MM.1S (cell line): Measurements from ENCODE around the gene SHISA9.

Source experiments
- EZH2 ChIP-seq: fragments of 300-600 bp; sonication (generic); optimal IDR thresholded peaks from 2 replicates; pipeline ENCODE3; 2017; ENCODE audit warnings: low read depth, mild to moderate bottlenecking, antibody characterized with exemption, low read length, mixed read lengths
- EZH2phosphoT487 ChIP-seq: fragments of 300-600 bp; sonication (generic); IDR thresholded peaks from 2 replicates; pipeline ENCODE4 v1.6.1; 2018; ENCODE audit warnings: antibody characterized with exemption, low read length
- TF ChIP-seq, protein P1 (sequence below): fragments of 300-600 bp; sonication (generic); IDR thresholded peaks from 2 replicates; pipeline ENCODE4 v1.5.1; 2016; ENCODE audit warnings: antibody characterized with exemption, low read length, mixed read lengths

DNA sequence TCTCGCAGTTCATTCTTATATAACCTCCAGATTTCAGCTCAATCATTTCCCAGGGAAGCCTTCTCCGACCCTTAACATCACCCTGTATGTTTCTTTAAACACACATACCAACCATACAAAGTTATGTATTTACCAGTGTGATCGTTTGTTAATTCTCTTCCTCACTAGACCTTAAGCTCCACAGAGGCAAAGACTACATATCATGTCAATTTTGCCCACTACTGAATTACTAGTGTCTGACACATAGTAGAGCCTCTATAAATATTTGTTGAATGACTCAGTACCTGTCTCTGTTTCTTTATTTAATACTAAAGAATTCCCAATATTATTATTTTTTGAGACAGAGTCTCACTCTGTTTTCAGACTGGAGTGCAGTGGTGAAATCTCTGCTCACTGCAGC lies 137.2 kb downstream of the SHISA9 start:
- TF ChIP-seq, protein P1, sequence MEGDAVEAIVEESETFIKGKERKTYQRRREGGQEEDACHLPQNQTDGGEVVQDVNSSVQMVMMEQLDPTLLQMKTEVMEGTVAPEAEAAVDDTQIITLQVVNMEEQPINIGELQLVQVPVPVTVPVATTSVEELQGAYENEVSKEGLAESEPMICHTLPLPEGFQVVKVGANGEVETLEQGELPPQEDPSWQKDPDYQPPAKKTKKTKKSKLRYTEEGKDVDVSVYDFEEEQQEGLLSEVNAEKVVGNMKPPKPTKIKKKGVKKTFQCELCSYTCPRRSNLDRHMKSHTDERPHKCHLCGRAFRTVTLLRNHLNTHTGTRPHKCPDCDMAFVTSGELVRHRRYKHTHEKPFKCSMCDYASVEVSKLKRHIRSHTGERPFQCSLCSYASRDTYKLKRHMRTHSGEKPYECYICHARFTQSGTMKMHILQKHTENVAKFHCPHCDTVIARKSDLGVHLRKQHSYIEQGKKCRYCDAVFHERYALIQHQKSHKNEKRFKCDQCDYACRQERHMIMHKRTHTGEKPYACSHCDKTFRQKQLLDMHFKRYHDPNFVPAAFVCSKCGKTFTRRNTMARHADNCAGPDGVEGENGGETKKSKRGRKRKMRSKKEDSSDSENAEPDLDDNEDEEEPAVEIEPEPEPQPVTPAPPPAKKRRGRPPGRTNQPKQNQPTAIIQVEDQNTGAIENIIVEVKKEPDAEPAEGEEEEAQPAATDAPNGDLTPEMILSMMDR: no peak
- TF ChIP-seq EZH2: no peak
- no peak for TF ChIP-seq EZH2phosphoT487
